CD4-positive, alpha-beta T cell treated with Interleukin-21 for 1 hour (primary cell): ENCODE data around the gene SLC25A11.
"Not testable (repeated sequence)": the region's sequence is repeated elsewhere in the genome, so short reads cannot be mapped to it uniquely, and the experiment has no call there.

Experiments
- DNase-seq: peaks from one replicate; pipeline ENCODE4 v3.0.0-alpha.2; 2020

The SLC25A11 gene

GRCh38 chr17:4908711-4909496, 30.9 kb downstream of the SLC25A11 start:
- peak; percentile 84 for DNase-seq

- DNase-seq, result no peak
Observed at GRCh38 chr17:4908301-4908700, 31.5 kb downstream of the SLC25A11 start.

GRCh38 chr17:4906642-4907041, 33.2 kb downstream of the SLC25A11 start:
- not testable (repeated sequence) for DNase-seq

- DNase-seq, result peak; percentile 84
Observed at GRCh38 chr17:4903051-4903818, 36.6 kb downstream of the SLC25A11 start, which contains the start of gene CHRNE. CHRNE (minus strand) TSS chr17:4903098; CDS start chr17:4903063, 35 bp downstream.

GRCh38 chr17:4902540-4902939, 37.3 kb downstream of the SLC25A11 start:
- DNase-seq, result no peak

- DNase-seq, result peak; percentile 46
Observed at GRCh38 chr17:4901648-4902344, 38.0 kb downstream of the SLC25A11 start.

GRCh38 chr17:4901108-4901647, 38.7 kb downstream of the SLC25A11 start:
- no peak for DNase-seq

GRCh38 chr17:4900231-4901107, 39.4 kb downstream of the SLC25A11 start:
- DNase-seq, result peak; percentile 82

- peak; percentile 94 for DNase-seq
Observed at GRCh38 chr17:4899341-4900230, 40.3 kb downstream of the SLC25A11 start, which contains the start of gene C17orf107. C17orf107 (plus strand) TSS chr17:4899536; CDS start chr17:4899763, 227 bp downstream.

GRCh38 chr17:4898927-4899326, 40.9 kb downstream of the SLC25A11 start:
- DNase-seq, result no peak

GRCh38 chr17:4898351-4898750, 41.5 kb downstream of the SLC25A11 start:
- DNase-seq, result no peak

GRCh38 chr17:4897785-4898184, 42.1 kb downstream of the SLC25A11 start:
- DNase-seq, result no peak

GRCh38 chr17:4897198-4897687, 42.6 kb downstream of the SLC25A11 start:
- DNase-seq, result no peak

GRCh38 chr17:4896332-4897197, 43.3 kb downstream of the SLC25A11 start:
- no peak for DNase-seq

- no peak for DNase-seq
Observed at GRCh38 chr17:4895657-4896331, 44.1 kb downstream of the SLC25A11 start.

GRCh38 chr17:4895121-4895520, 44.7 kb downstream of the SLC25A11 start:
- no peak for DNase-seq

- no peak for DNase-seq
Observed at GRCh38 chr17:4893721-4894560, 45.9 kb downstream of the SLC25A11 start.

GRCh38 chr17:4893272-4893671, 46.6 kb downstream of the SLC25A11 start:
- DNase-seq, result no peak
